ENCODE measurements around the gene RC3H2.

DNA sequence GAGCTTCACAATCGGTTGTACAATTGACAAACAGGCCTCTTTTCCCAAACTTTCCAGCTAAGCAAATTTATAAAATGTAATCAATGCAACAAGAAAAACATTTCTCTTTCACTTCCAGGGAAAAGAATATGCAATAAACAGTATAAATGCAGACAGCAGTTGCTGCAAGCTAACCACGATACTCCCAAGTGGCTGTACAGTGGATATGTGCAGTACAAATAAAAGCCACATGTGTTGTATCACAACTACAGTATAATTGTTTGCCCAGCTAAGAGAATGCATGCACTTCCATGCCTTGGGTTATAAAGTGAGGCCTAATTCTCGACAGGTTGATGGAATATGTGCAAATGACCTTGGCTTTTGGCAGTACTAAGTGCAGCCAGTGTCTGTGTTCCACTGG is 60.0 kb downstream of the RC3H2 start:
- TF ChIP-seq, protein P1, sequence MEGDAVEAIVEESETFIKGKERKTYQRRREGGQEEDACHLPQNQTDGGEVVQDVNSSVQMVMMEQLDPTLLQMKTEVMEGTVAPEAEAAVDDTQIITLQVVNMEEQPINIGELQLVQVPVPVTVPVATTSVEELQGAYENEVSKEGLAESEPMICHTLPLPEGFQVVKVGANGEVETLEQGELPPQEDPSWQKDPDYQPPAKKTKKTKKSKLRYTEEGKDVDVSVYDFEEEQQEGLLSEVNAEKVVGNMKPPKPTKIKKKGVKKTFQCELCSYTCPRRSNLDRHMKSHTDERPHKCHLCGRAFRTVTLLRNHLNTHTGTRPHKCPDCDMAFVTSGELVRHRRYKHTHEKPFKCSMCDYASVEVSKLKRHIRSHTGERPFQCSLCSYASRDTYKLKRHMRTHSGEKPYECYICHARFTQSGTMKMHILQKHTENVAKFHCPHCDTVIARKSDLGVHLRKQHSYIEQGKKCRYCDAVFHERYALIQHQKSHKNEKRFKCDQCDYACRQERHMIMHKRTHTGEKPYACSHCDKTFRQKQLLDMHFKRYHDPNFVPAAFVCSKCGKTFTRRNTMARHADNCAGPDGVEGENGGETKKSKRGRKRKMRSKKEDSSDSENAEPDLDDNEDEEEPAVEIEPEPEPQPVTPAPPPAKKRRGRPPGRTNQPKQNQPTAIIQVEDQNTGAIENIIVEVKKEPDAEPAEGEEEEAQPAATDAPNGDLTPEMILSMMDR (IDR thresholded peaks at IDR 0.05; ENCODE audit: poor library complexity) = no peak
- TF ChIP-seq EZH2phosphoT487 (IDR thresholded peaks at IDR 0.05; ENCODE audit: low read depth, severe bottlenecking, unreplicated experiment) (no peak), EZH2 (IDR thresholded peaks at IDR 0.05; ENCODE audit: borderline replicate concordance) (no peak)

Measured in hepatocyte (in vitro differentiated cells).